Prostate gland (tissue), 2 donors: ENCODE measurements around the gene B3GNT4.

Experiments used
- CTCF ChIP-seq, 4 experiments: fragments of 200-600 bp in 2 of 4; fragments of 450-650 bp in 2 of 4; sonication (generic) in 2 of 4; IDR thresholded peaks; 1 replicate in 3 of 4; 2 replicates in 1 of 4; pipeline ENCODE4 v1.5.1; 2016 to 2019; ENCODE audit warnings: antibody characterized with exemption in 4 of 4, mild to moderate bottlenecking in 2 of 4, moderate library complexity in 2 of 4
- POLR2A ChIP-seq: fragments of 450-650 bp; IDR thresholded peaks from one replicate; pipeline ENCODE4 v1.6.1; 2016; ENCODE audit warnings: antibody characterized with exemption, mild to moderate bottlenecking
- POLR2AphosphoS5 ChIP-seq: sonication (generic); formaldehyde crosslinking; IDR thresholded peaks from one replicate; pipeline ENCODE4 v1.6.1; 2017; ENCODE audit warnings: antibody characterized with exemption

GRCh38 chr12:122192441-122192840, 11.1 kb upstream of the B3GNT4 start:
- TF ChIP-seq POLR2A (no peak), CTCF (IDR thresholded peaks at IDR 0.05) (no peak), POLR2AphosphoS5 (no peak)
